ENCODE results near the gene ATF6B.

The ATF6B gene

DNA sequence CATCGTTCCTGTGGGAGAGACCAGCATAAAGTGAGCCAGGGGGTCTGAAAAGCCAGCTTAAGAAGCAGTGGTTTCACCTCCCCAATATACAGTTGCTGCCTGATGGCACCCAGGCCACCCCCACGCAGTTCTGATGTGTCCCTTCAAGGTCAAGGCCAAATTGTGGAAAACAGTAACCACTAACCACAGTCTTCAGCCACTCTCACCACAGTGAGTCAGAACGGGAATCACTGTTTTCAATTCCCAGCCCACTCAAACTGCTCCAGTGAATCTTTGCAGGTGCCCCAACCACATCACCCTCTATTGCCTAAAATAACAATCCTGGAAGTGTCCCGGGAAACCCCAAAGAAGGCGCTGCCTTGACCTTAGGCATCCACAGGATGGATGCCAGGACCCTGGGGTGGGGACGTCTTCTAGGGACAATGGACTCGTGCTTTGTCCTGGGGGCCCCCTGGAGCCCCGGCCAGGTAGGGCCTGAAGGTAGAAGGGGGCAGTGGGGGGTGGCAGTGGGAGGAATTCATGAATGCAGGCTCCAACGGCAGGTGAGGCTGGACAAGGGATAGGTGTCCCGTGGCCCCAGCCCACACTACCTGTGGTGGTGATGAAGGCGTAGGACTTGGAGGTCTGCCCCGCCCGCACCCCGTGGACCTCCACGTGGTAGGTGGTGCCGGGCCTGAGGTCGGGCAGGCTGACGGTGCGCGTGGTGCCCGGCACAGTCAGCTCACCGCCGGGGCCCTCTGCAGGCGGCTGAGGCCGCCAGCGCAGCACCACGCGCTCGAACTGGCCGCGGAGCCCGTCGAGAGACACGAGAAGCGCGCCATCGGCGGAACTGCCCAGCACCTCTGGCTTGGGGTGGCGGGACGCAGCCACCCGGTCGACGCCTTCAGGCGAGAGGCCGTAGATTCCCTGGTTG is 41.1 kb downstream of the ATF6B start:
- FAIRE-seq (peak; percentile 79), DNase-seq (ENCODE audit: insufficient read length, low spot score) (peak; percentile 72)
- TF ChIP-seq POU2F2 (IDR thresholded peaks at IDR 0.05; ENCODE audit: low read depth, low read length) (peak; percentile 83), TAF1 (IDR thresholded peaks at IDR 0.05; ENCODE audit: low read depth, low read length) (no peak), POLR2A (IDR thresholded peaks at IDR 0.05; ENCODE audit: low read depth, low read length) (no peak), POLR2AphosphoS5 (IDR thresholded peaks at IDR 0.05; ENCODE audit: low read depth, low read length) (no peak; the same call in 1 of the 2 replicates)

DNA sequence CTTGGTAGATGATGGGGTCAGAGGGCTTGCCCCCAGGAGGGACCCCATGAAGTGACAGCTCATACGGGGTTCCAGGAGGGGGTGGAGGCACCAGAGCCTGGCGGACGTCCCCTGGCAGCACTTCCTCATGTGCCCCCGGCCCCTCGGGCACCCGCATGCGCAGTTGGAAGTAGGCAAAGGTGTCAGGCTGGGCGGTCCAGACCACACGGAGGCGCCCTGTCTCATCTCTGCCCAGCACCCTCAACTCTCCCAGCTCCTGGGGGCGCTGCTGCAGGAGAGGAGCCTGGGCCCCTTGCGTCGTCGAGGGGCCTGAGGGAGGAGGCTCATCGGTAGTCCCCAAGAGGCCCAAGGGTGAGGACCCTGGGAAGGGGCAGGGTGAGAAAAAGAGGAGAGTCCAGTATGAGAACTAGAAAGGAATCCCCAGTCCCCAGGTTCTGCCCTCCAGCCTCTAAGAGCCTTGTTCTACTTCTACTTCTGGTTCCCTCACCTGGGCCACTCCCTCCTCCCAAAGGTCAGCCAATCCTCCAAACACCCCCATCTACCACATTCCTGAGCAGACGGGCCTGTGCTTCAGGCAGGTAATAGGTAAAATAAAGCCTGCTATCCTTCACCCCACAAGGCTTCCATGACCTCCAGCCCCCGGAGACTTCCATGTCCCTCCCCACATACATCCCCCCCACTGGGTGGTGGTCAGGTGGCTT is 42.1 kb downstream of the ATF6B start:
- DNase-seq (ENCODE audit: insufficient read length, low spot score) (no peak), FAIRE-seq (no peak)
- TF ChIP-seq POLR2AphosphoS5 (IDR thresholded peaks at IDR 0.05; ENCODE audit: low read depth, low read length) (no peak), TAF1 (IDR thresholded peaks at IDR 0.05; ENCODE audit: low read depth, low read length) (no peak), POLR2A (IDR thresholded peaks at IDR 0.05; ENCODE audit: low read depth, low read length) (no peak), SPI1 (IDR thresholded peaks at IDR 0.05; ENCODE audit: low read depth, low read length) (no peak), POU2F2 (IDR thresholded peaks at IDR 0.05; ENCODE audit: low read depth, low read length) (no peak), PAX5 (IDR thresholded peaks at IDR 0.05; ENCODE audit: insufficient read depth, low read length, severe bottlenecking) (no peak)

DNA sequence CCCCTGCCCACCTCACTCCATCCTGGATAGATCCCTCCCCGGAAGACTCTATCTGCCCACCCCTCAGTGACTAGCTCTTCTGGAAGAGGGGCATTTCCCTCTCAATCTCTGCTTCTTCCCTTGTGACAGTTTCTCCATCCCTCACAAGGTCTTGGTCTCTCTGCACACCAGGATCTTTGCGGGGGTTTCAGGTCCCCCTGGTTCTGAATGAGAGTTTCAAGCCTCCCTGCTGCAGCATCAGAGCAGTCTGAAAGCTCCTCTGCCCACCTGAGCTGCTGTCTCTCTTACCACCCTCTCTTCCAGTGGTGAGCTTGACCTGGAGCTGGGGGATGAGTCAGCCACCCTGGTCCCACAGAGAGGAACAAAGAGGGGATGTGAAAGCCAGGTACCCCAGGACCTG is 43.3 kb downstream of the ATF6B start:
- no peak for TF ChIP-seq POU2F2 (IDR thresholded peaks at IDR 0.05; ENCODE audit: low read depth, low read length)
- no peak for TF ChIP-seq POLR2AphosphoS5 (IDR thresholded peaks at IDR 0.05; ENCODE audit: low read depth, low read length)
- TF ChIP-seq SPI1 (IDR thresholded peaks at IDR 0.05; ENCODE audit: low read depth, low read length): no peak
- TF ChIP-seq PAX5 (IDR thresholded peaks at IDR 0.05; ENCODE audit: insufficient read depth, low read length, severe bottlenecking): no peak
- TF ChIP-seq POLR2A (IDR thresholded peaks at IDR 0.05; ENCODE audit: low read depth, low read length): no peak
- no peak for TF ChIP-seq TAF1 (IDR thresholded peaks at IDR 0.05; ENCODE audit: low read depth, low read length)
- FAIRE-seq: no peak
- DNase-seq (ENCODE audit: insufficient read length, low spot score): no peak

DNA sequence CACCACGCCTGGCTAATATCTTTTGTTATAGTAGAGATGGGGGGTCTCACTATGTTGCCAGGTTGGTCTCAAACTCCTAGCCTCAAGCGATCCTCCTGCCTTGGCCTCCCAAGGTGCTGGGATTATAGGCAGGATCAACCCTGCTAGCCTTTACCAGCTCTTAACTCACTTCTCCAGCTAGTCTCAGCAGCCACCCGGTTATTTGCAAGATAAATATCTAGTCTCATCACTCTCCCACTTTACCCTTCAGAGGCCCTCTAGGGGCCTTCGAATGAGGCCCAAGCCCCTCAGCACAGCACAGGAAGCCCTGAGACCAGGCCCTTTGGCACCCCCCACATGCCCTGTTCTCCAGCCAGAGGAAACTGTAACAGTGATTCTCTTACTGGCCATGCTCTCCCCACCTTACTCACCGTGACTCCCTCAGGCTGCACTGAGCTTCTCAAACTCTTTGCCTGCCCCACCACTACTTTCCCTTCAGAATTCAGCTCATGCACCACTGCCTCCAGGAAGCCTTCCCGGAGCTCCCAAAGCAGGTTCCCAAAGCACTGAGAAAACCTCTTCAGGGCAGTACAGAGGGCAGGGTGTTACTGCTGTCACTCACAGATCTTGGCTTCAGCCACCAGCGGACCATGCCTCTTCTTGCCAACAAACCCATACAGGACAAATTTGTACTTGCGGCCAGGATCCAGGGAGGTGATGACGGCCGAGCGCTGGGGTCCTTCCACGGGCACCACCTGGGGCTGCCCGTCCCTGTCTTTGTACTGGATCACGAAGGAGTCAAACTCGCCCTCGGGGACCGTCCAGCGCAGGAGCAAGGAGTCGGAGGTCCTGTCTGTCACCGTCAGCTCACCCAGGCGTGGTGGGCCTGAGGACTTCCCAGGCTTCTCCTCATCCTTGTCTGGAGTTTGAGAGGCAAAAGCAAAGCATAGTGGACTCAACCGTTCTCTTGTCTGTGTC is 44.0 kb downstream of the ATF6B start:
- TF ChIP-seq SPI1 (IDR thresholded peaks at IDR 0.05; ENCODE audit: low read depth, low read length) (no peak), POU2F2 (IDR thresholded peaks at IDR 0.05; ENCODE audit: low read depth, low read length) (no peak), POLR2AphosphoS5 (IDR thresholded peaks at IDR 0.05; ENCODE audit: low read depth, low read length) (no peak), TAF1 (IDR thresholded peaks at IDR 0.05; ENCODE audit: low read depth, low read length) (no peak), POLR2A (IDR thresholded peaks at IDR 0.05; ENCODE audit: low read depth, low read length) (no peak), PAX5 (IDR thresholded peaks at IDR 0.05; ENCODE audit: insufficient read depth, low read length, severe bottlenecking) (no peak)
- FAIRE-seq (no peak), DNase-seq (ENCODE audit: insufficient read length, low spot score) (no peak)

DNA sequence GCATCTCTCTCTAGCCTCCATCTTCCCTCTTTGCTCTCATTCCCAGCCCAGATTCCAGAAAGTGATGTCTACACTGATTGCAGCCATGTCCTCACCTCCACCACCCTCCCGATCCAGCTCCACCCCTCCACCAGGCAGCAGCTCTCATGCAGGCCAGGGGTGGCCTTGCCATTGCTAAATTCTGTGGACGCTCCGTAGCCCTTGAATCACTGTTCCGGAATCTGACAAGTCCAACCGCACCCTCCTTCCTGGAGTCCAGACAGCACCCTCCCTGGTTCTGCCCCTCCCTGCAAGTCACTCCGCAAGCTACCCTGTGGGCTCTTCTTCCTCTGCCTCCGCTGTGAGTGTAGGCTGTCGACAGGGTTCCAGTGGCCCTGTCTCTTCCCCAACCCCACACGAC is 45.1 kb downstream of the ATF6B start:
- FAIRE-seq (no peak), DNase-seq (ENCODE audit: insufficient read length, low spot score) (no peak)
- TF ChIP-seq PAX5 (IDR thresholded peaks at IDR 0.05; ENCODE audit: insufficient read depth, low read length, severe bottlenecking) (no peak), SPI1 (IDR thresholded peaks at IDR 0.05; ENCODE audit: low read depth, low read length) (no peak), POLR2AphosphoS5 (IDR thresholded peaks at IDR 0.05; ENCODE audit: low read depth, low read length) (no peak), POLR2A (IDR thresholded peaks at IDR 0.05; ENCODE audit: low read depth, low read length) (no peak), POU2F2 (IDR thresholded peaks at IDR 0.05; ENCODE audit: low read depth, low read length) (no peak), TAF1 (IDR thresholded peaks at IDR 0.05; ENCODE audit: low read depth, low read length) (no peak)

DNA sequence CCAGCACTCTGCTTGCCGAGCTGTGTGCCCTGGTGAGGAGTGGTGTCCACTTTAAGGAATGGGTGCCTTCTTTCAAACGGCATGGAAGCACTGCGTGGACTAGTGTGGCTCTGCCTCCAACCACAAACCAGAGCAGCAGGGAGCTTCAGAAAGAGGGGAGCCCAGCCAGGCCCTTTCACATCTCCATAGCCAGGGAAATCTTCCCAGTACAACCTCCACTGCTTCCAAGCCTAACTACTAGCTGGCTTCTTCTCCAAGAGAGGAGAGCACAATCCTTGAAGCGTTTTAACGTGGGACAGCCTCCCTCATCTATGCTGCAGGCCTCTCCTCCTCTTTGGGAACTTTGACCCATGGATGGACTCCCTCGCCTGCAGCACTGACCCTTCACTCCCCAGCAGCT is 45.6 kb downstream of the ATF6B start:
- FAIRE-seq (no peak), DNase-seq (ENCODE audit: insufficient read length, low spot score) (no peak)
- no peak for TF ChIP-seq TAF1 (IDR thresholded peaks at IDR 0.05; ENCODE audit: low read depth, low read length)
- TF ChIP-seq SPI1 (IDR thresholded peaks at IDR 0.05; ENCODE audit: low read depth, low read length): no peak
- no peak for TF ChIP-seq POU2F2 (IDR thresholded peaks at IDR 0.05; ENCODE audit: low read depth, low read length)
- TF ChIP-seq POLR2AphosphoS5 (IDR thresholded peaks at IDR 0.05; ENCODE audit: low read depth, low read length): no peak
- TF ChIP-seq PAX5 (IDR thresholded peaks at IDR 0.05; ENCODE audit: insufficient read depth, low read length, severe bottlenecking): no peak
- no peak for TF ChIP-seq POLR2A (IDR thresholded peaks at IDR 0.05; ENCODE audit: low read depth, low read length)

DNA sequence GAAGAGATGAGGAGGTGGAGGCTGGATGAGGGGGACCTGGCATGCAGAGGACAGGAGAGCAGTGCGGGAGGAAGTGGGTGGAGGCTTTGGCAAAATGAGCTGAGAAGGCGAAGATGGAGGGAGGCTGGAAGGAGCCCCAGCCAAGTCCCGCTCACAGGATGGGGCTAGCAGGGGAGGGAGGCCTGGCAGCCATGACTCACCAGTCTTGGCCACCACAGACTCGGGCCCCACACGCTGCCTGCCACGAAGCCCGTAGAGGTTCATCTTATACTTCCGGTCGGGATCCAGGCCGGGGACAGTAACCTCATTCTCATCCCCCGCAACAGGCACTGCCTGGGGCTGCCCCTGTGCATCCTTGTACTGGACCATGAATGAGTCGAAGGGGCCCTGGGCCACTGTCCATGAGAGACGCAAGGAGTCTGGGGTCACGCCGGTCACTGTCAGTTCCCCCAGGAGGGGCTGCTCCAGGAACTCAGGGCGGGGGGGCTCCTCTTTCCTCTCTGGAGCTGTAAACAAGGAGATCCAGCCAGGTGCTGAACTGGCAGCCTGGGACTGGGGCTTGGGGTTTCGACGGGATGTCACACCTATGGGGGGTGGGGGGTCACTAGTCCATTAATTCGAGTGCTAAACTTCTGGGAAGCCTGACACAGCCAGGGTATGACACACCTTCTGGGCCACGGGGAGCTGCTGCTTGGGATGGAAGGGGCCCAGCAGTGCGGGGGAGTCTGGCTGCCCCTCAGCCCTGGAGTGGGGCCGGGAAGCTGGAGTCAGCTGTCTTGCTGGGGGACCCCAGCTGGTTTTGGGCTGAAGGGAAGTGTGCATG is 46.7 kb downstream of the ATF6B start:
- DNase-seq (ENCODE audit: insufficient read length, low spot score) (no peak), FAIRE-seq (no peak)
- TF ChIP-seq POLR2AphosphoS5 (IDR thresholded peaks at IDR 0.05; ENCODE audit: low read depth, low read length) (no peak), POLR2A (IDR thresholded peaks at IDR 0.05; ENCODE audit: low read depth, low read length) (no peak), POU2F2 (IDR thresholded peaks at IDR 0.05; ENCODE audit: low read depth, low read length) (no peak)

DNA sequence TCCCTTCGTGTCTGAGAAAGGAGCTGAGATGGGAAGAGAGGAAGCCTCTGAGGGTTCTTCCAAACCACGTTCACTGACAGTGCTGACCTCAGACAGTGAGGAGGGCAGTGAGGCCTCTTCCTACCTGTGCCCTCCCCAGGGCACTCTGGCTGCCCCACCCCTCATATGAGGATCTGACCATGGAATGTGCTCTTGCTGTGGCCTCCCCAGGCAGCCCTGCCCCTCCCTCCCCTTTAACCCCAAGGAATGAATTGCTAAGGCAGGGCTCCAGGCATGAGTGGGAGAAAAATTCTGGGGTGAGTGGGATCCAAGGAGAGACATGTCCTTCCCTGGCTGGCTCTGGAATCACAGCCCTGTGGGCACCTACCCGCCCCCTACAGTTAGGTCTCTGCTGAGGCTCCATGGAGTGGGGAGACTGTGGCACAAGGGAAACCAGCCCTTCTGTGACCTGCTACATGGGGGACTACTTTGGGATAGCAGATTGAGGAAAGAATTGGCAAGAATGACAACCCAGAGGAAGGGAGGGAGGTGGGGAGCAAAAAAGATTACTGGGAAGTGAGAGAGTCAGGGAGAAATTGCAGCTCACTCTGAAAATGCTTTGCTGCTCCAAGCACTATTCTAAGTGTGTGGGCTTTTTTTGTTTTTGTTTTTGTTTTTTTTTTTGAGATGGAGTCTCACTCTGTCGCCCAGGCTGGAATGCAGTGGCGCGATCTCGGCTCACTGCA is 48.3 kb downstream of the ATF6B start:
- no peak for FAIRE-seq
- no peak for DNase-seq (ENCODE audit: insufficient read length, low spot score)
- TF ChIP-seq POU2F2 (IDR thresholded peaks at IDR 0.05; ENCODE audit: low read depth, low read length): no peak
